Activated CD4-positive, CD25-positive, alpha-beta regulatory T cell treated with anti-CD3 and anti-CD28 coated beads, Interleukin-2, amount 50 U/mL, for 24 hours (primary cell): ENCODE data around the gene RAB1B.
"Not testable (repeated sequence)": the region's sequence is repeated elsewhere in the genome, so short reads cannot be mapped to it uniquely, and the experiment has no call there.

Experiments
- ATAC-seq, 2 donors: fragments of 150-1000 bp; cut with Tn5 transposase; one replicate each; pipeline ENCODE4 v1.10.0; 2021; ENCODE audit warnings: mild to moderate bottlenecking in 1 of 2, moderate library complexity in 1 of 2

The RAB1B gene

DNA sequence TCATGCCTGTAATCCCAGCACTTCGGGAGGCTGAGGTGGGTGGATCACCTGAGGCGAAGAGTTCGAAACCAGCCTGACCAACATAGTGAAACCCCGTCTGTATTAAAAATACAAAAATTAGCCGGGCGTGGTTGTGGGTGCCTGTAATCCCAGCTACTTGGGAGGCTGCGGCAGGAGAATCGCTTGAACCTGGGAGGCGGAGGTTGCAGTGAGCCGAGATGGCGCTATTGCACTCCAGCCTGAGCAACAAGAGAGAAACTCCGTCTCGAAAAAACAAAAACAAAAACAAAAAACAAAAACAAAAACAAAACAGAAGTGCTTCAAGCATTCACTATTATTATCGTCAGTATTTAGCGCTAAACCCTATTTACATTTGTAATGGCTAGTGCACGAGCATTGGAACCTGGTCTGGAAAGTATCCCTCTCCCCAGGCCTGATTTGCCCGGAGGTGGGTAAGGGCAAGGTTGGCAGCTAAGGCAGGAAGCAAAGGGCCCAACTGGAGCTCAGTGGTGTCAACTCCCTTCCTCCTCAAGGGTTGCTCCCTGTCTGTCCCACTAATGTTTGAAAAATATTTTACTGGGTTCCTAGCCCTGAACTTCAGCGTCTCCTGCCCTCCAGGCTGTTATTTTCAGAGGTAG lies 42.5 kb downstream of the RAB1B start:
- ATAC-seq = not testable (repeated sequence)

DNA sequence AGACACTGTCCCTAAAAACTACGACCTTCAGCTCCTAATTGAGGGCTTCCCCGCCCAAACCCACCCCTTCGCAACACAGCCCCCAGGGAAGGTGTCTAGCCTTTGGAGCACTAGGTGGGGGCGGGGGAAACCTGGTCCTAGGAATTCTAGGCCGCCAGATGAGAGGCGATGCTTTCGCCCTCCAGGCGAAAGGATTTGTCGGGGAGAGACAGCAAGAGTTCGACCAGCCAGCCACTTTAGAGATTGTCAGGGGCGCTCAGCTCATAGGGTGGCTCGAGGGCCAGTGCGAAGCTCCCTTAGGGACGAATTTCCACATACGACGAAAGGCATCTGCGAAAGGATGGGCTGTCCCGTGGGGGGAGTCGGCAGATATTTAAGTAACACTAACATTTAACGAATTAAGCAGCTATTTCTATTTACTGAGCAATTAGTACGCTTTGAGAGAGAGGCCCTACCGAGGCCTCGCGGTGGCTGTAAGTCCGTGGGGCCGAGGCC lies 43.1 kb downstream of the RAB1B start:
- no peak for ATAC-seq

DNA sequence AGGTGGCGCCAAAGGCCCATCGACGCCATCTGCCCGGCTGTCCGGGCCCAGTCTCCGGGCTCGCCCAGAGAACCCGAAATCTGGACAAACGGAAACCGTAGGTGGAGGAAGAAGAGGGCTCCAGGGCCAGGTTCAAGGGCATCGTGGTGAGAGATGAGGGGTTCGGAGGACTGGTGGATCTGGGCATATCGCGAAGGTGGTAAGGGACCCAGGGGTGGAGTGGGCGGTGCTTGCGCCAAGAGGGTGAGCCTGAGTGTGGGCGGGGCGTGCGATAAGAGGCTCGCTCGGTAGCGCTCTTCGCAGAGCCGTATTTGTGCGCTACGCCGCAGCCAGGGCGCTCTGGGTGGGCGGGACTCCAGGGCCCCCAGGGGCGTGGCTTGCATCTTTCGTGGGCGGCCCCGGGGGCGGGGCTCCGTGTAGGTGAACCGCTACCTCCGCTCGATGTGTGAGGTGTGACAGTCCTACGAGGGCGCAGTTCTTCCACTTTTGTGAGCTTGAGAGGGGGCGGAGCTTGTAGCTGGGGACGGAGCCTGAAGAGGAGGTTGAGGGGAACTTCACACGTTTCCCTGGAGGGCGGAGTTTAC lies 43.6 kb downstream of the RAB1B start:
- peak; percentile 74 to 77 for ATAC-seq

DNA sequence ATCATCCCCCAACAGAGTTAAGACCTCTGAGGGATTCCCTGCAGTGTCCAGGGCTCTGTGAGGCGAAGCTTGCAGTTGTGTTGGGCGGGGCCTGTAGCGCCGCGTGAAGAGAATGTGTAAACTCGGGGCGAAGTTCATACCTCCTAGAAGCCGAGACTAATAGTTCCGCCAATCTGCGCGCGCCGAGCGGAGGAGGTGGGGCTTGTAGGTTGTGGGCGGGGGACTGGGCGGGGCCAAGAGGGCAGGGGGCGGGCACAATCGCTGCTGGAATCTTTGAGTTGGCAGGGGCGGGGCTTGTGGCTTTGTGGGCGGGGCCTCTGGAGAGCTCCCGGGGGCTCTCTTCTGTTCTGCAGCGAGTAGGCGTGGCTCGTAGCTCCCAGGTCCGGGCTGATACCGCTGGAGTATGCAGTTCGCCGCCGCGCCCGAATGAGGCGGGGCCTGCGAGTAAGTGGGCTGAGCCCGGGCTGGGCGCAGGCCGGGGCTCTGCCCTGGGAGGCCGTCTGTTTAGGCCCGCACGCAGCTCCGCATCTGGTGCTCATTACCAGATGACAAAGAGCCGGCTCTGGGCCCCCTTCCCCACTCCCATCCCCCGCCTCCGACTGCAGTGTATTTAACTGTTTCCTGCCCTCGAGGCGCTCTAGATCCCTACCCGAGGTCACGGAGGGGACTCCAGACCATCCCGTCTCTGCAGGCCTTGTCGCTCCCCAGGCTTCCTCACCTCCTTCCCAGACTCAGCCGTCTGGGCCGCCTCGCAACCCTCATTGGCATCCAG lies 44.3 kb downstream of the RAB1B start:
- ATAC-seq = peak; percentile 79

DNA sequence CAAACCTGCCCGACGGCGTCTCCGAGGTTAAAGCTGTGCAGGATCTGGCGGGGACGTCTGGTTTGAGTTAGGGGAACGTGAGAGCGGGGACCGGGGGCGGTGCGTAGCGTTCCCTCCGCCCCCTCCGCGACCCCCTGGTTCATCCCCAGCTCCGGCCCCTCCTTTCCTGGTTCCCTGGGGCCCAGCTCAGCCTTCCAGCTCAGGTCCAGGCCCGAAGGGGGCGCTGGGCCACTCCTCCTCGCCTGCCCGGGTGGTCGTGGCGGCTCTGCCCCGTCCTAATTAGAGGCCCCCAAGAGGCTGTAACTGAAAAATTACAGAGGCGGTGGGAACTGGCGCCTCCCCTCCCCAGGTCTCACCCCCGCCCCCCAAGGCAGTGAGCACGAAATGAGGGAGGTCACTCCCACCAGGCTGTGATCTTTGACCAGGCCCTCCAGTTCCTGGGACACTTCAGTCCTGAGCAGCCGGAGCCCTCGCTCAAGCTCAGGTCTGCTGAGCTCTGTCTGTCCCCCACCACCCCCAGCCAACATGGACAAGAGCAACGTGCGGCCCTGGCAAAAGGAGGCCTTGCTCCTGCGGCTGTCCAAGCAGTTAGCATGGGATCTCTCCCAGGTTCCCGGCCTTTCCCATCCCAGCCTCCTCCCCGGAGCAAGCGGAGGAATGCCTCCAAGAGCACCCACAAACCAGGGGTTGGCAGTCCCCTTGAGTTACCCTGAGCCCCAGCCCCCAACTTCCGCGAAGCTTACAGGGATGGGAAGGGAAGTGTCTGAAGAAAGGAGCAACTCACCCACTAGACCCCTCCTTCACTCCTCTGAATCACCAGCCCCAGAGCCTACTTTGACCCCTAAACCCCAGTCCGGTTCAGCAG lies 45.1 kb downstream of the RAB1B start:
- ATAC-seq = no peak

DNA sequence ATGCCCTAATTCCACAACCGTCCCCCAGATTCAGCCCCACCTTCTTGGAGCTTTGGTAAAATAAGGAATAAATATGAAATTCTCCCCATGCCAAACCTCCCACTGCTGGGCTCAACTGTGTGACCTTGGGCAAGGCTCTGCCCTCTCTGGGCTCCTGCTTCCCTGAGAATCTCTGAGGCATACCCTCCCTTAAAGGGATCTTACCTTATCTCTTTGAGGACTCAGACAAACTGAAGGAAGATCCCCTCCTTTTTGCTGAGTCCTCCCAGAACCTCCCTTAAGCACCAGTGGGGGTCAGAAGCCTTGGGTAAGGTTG lies 45.7 kb downstream of the RAB1B start:
- no peak for ATAC-seq

DNA sequence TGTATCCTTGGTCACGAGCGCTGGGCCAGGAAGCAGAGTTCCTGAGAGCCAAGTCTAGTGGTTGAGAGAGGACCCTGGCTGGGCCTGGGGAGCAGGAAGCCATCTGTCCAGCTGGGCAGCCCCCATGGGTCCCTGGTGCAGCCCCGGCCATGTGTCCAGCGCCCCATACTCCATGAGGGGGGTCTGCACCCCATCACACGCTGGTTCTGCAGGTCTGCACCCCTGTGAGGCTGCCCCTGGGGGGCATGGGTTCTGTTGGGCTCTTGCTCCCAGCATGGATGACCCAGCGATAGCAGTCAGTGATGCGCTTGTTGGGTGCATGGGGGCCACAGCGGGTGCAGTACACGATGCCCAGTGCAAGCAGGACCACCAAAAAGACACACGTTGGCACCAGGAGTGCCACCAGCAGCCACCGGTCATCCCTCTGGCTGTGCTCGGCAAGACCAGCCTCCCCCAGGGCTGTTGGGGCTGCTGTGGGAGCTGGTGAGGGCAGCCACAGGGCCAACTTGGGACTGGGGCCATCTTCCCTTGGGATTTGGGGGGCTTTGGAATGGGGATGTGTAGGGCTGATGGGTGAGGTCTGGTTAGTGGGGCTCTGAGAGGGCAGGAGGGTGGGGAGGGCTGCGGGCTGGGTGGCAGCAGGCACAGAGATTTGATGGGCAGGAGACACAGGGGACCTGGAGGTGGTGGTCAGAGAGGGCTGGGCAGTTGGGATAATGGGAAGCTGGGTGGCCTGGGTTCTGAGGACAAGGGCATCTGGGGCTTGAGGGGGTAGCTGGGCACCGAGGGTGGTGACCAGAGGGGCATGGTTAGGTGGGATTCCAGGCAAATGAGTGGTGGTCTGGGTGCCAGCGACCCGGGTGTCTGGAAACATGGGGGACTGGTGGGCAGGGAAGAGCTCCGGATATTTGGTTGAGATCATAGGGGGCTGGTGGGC lies 46.4 kb downstream of the RAB1B start:
- ATAC-seq = no peak

DNA sequence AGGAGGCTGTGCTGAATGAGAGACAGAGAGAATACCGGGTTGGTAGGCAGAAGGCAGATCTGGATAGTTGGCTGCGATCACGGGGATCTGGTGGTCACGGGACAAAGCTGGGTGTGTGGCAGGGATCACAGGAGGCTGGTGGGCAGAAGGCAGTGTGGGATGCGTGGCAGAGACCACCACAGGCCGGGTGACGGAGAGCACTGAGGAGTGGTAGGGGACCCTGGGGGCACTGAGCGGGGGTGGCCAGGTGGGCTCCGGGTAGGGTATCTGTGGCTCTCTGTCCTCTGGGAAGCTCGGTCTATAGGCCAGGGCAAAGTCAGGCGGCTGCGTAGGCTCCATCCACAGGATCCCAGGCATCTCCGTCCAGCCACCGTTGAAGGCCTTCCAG lies 47.1 kb downstream of the RAB1B start:
- no peak for ATAC-seq

DNA sequence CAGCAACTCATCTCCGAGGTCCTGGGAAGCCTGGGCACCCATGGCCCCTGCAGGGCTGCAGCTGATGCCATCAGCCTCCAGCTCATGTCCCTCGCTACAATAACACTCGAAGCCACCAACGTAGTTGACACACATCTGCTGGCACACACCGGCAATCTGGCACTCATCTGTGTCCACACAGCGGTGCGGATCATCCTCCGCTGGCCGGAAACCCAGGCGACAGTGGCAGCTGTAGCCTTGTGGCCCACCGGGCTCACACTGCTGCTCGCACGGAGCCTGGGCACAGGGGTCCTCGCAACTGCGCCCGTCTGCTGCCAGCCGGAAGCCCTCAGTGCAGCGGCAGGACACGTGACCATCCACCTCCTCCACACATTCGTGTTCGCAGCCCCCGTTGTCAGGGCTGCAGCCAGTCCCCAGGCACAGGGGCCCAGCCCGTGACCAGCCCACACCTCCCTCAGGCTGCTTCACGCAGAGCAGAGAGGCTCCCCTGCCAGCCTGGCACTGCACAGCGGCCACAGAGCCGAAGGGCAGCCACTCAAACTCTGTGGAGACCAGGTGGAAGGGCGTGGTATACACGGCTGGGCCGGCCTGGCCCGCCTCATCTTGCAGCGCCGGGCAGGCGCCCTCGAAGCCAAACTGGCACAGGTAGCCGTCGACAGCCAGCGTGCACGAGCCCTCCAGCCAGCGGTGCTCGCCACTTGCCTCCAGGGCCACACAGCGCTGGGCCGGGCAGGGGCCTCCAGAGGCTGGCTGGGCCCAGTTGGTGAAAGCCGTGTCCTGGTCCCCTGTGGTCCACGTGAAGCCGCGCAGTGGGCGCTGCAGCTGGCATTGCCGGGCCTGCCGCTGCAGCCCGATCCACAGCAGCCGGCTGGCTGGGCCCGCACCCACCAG lies 47.7 kb downstream of the RAB1B start:
- ATAC-seq = no peak

DNA sequence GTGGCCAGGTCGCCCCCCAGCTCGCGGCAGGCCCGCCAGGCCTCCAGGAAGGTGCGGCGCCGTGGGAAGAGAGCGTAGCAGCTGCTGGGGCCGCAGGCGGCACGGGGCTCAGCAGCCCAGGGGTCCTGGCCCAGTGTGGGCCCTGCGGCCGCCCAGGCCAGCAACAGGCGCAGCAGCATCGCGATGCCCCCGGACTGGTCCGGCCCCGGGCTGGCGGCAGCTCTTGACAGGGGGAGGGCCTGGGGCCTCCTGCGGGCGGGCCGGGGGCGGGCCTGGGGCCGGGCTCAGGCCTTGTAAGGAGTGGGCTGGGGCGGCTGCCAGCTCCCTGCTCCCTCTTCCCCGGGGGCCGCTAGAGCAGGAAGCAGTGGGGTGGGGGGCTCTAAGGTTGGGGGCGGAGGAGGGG lies 48.4 kb downstream of the RAB1B start, which contains the start of gene CD248:
Gene CD248 (minus strand): TSS at position 196 of the 403 bp plus-strand sequence. CDS start 17 bp downstream, at position 179.
- ATAC-seq = no peak

DNA sequence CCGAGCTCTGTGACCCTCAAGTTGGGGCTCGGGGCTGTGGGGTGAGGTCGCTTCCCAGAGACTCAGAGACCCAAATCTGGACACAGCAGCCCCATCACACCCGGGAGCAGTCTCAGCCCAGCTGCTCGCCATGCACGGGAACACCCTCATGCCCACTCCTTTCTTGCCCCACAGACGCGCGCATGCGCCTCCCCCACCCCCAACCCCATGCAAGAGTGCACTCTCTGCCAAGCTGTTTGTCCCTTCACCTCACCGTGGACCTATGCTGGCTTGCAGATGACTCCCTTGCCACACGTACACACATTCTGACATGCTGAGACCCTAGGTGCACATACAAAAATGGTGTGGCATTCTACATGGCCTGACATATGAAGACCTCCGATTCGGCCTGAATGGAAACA lies 48.9 kb downstream of the RAB1B start:
- ATAC-seq = no peak

DNA sequence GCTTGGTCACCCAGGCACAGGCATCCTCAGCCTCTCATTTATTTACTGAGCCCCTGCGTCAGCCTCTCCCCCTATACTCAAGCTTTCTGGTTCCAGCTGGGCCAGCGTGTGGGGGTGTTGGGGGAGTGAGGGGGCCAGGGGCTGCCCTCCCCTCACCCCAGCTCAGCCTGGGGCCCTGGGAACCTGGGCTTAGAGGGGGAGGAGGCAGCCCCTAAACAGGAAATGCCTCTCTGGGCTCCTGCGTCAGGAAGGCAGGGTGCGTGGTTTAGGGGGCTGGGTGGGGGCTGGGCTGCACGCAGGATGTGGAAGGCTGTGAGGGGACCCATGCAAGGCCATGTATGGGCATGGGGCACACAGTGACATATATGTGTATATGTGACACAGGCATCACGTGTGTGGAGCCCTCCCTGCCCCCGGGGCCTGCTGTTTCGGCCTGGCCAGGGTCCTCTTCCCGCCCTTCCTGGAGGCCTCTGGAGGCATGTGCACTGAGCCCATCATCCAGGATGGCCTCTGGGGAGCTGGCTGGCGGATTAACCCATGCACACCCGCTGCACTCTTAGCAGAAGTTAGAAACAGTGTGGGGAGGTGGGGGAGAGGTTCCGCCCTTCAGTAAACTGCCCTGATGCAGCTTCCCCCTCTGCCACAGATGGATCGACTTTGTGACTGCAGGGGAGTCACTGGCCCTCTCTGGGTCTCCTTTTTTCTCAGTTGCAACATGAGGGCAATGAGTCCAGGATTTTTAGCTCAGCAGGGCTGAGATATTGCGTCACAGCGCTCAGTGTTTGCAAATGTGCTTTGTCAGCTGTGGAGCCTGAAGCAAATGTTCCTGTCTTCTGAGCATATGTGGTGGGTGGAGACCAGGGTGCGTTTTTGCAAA lies 49.5 kb downstream of the RAB1B start:
- peak; percentile 55 to 60 for ATAC-seq

DNA sequence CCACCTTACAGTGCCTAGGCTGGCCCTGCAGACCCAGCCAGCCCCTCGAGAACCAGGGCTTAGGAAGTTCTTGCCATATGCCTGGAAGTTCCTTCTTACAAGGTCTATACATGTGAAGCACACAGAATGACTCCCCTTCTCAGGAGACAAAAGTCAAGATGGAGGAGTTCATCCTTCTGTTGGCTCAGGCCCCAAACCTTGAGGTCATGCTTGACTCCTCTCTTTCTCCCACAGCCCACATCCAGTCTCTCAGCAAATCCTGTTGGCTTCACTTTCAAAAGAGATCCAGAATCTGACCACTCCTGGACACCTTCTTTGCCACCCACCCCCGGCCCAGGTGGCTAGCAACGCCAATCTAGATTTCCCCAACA lies 50.1 kb downstream of the RAB1B start:
- ATAC-seq = no peak

DNA sequence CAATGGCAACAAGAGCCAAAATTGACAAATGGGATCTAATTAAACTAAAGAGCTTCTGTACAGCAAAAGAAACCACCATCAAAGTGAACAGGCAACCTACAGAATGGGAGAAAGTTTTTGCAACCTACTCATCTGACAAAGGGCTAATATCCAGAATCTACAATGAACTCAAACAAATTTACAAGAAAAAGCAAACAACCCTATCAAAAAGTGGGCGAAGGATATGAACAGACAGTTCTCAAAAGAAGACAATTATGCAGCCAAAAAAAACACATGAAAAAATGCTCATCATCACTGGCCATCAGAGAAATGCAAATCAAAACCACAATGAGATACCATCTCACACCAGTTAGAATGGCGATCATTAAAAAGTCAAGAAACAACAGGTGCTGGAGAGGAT lies 51.9 kb downstream of the RAB1B start:
- ATAC-seq = not testable (repeated sequence)

DNA sequence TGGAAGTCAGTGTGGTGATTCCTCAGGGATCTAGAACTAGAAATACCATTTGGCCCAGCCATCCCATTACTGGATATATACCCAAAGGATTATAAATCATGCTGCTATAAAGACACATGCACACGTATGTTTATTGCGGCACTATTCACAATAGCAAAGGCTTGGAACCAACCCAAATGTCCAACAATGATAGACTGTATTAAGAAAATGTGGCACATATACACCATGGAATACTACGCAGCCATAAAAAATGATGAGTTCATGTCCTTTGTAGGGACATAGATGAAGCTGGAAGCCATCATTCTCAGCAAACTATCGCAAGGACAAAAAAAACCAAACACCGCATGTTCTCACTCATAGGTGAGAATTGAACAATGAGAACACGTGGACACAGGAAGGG lies 52.3 kb downstream of the RAB1B start:
- ATAC-seq = not testable (repeated sequence)

DNA sequence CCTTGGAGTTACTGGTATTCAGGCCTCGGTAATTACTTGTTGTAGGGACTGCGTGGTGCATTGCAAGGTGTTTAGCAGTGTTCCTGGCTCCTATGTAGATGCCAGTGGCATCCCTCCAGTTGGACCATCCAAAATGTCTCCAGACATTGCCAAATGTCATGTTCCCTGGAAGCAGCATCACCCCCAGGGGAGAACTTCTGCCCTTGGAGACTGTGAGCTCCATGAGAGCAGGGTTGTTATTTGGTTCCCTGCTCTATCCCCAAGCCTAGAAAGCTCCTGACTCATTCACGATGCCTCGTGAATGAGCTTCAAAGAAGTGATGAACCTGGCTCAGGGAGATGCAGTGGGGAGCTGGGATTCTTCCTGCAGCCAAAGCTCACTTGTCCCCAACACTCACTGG lies 53.2 kb downstream of the RAB1B start:
- no peak for ATAC-seq

DNA sequence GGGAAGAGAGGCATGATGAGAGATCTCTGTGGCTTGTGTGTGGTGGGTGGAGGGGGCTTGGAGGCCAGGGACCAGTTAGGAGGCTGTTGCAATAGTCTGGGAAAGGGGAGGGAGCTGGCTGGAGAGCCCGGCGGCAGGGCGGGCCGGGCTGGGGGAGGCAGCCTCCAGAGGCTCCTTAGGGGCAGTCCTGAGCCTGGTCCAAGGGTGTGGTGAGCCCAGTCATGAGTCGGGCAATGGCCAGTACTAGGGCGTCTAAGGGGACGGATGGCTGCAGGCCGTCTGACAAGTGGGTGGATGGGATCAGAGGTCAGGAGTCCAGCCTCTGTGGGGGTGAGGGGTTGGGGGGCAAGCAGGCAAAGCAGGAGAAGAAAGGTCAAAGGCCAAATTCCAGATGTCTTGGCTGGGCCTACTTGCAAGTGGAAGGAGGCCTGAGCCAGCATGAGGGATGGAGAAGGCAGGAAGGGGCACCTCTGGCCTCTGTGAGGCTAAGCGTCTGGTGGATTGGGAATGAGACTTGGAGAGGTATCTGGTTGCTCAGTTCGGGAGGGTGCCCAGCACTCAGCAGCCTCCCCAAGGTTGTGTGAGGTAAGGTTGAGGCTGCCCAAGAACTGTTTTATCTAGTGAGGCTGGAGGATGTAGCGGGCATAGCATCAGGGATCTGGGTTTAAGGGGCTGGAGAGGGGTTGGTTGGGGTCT lies 54.4 kb downstream of the RAB1B start:
- no peak for ATAC-seq

DNA sequence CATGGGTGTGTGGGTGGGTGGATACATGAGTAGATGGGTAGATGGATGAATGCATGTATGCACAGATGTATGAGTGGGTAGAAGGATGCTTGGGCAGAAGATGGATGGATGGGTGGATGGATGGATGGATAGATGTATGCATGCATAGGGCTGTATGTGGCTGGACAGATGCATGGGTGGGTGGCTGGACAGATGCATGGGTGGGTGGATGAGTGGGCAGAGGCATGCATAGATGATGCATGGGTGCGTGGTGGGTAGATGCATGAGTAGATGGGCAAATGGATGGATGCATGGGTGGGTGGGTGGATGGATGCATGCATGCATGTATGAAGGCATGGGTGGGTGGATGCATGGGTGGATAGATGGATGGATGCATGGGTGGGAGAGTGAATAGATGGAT lies 55.2 kb downstream of the RAB1B start:
- no peak for ATAC-seq

DNA sequence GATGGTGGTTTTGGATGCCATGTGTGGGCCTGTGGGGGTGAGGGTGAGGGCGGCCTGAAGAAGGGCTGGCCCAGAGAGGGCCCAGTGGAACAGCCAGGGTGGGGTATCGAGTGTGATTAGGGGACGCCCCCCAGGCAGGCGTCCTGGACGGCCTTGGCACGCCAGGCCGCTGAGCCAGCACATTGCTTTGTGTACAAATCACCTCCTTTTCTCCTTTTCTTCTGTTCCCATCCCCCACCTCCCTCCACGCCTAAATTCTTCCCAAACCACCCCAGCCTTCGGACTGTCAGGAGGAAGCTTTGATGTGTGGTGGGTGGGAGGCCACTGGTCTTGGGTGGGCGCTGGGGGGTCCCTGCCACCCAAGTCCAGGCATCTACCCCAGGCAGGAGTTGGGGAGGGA lies 56.2 kb downstream of the RAB1B start:
- ATAC-seq = no peak
